GM12891 (cell line): ENCODE data around the gene VTI1A.

ENCODE experiments used
- PAX5 ChIP-seq: IDR thresholded peaks from 2 replicates; pipeline ENCODE4 v1.6.1; 2011; ENCODE audit warnings: low read length, moderate library complexity, mild to moderate bottlenecking; ENCODE audit not compliant: insufficient read depth, severe bottlenecking
- POLR2A ChIP-seq: IDR thresholded peaks from 2 replicates; pipeline ENCODE4 v1.6.1; 2011; ENCODE audit warnings: low read depth, low read length, control low read depth
- POLR2AphosphoS5 ChIP-seq: IDR thresholded peaks from 2 replicates; pipeline ENCODE4 v1.6.1; 2011; ENCODE audit warnings: low read depth, low read length, control low read depth
- POU2F2 ChIP-seq: IDR thresholded peaks from 2 replicates; pipeline ENCODE4 v1.6.1; 2011; ENCODE audit warnings: low read depth, mild to moderate bottlenecking, control low read depth, low read length, moderate library complexity
- SPI1 ChIP-seq: IDR thresholded peaks from 2 replicates; pipeline ENCODE4 v1.6.1; 2011; ENCODE audit warnings: low read depth, low read length, control low read depth
- TAF1 ChIP-seq: IDR thresholded peaks from 2 replicates; pipeline ENCODE4 v1.6.1; 2011; ENCODE audit warnings: low read depth, low read length, control low read depth

- TF ChIP-seq POLR2AphosphoS5 (no peak), POLR2A (no peak), TAF1 (no peak), POU2F2 (no peak), SPI1 (no peak), PAX5 (no peak)
Observed at GRCh38 chr10:112510384-112510783, 63.4 kb downstream of the VTI1A start.
